Activated CD8-positive, alpha-beta T cell treated with anti-CD3 and anti-CD28 coated beads for 36 hours (primary cell): ENCODE data around the gene POU3F1. TPM values are rescaled to one million over a fixed set of nuclear protein-coding genes. Genes with fewer than 3 reads are reported as not detected.

Experiments
- ATAC-seq: fragments of 200-7000 bp; cut with Tn5 transposase; one replicate; pipeline ENCODE4 v1.10.0; 2021; ENCODE audit warnings: mild to moderate bottlenecking, moderate library complexity
- CTCF ChIA-PET: fragments of 350-600 bp; sonication (Branson Sonifier 250); formaldehyde crosslinking; loops from one replicate; lab custom pipeline; 2021; ENCODE audit warnings: antibody characterized with exemption; lab: Charles Lee
- POLR2A ChIA-PET: fragments of 350-600 bp; sonication (Branson Sonifier 250); formaldehyde crosslinking; loops from one replicate; lab custom pipeline; 2021; ENCODE audit warnings: antibody characterized with exemption; lab: Charles Lee
- DNase-seq: peaks from one replicate; pipeline ENCODE4 v3.0.0-alpha.2; 2020
- H3K27ac Mint-ChIP-seq: one replicate; pipeline ENCODE4 v1.8.0; 2021; ENCODE audit warnings: mild to moderate bottlenecking, mixed read lengths
- H3K27me3 Mint-ChIP-seq: one replicate; pipeline ENCODE4 v1.8.0; 2021; ENCODE audit warnings: mixed read lengths
- H3K36me3 Mint-ChIP-seq: one replicate; pipeline ENCODE4 v1.8.0; 2021; ENCODE audit warnings: low read depth, mixed read lengths
- H3K4me1 Mint-ChIP-seq: one replicate; pipeline ENCODE4 v1.8.0; 2021; ENCODE audit warnings: low read depth, mixed read lengths
- H3K4me3 Mint-ChIP-seq: one replicate; pipeline ENCODE4 v1.8.0; 2021; ENCODE audit warnings: mild to moderate bottlenecking, moderate library complexity, mixed read lengths
- H3K9me3 Mint-ChIP-seq: one replicate; pipeline ENCODE4 v1.8.0; 2021; ENCODE audit warnings: mixed read lengths
- CTCF ChIP-seq: fragments of 200-600 bp; IDR thresholded peaks from one replicate; pipeline ENCODE4 v1.8.0; 2022; ENCODE audit warnings: antibody characterized with exemption, mild to moderate bottlenecking
- intact Hi-C: fragments of 100-400 bp; cut with micrococcal nuclease; formaldehyde crosslinking; loops from one replicate; pipeline ENCODE4 v1.10.0; 2022
- total RNA-seq, 2 experiments: library from RNA; stranded (reverse); gene quantifications; one replicate each; pipeline ENCODE4 v1.2.3, GENCODE V29; 2021

The POU3F1 gene
- total RNA-seq, 2 experiments from 2014 or later = 0.16 TPM; not detected in 1

GRCh38 chr1:37998913-37999429, 47.6 kb downstream of the POU3F1 start:
- ChIA-PET POLR2A (interaction anchor here (0.6 to 14.5 kb wide), 2 partner anchors 12 to 25 kb away, joined by 3 to 114 read pairs; partner anchors contain the start of gene UTP11), CTCF (interaction anchor here (1.3 to 3.5 kb wide), 3 partner anchors 8 to 20 kb away, joined by 3 to 29 read pairs (median 3); partner anchors contain the start of gene SF3A3)
- ATAC-seq (no peak), DNase-seq (peak; percentile 52)
- H3K27ac Mint-ChIP-seq = peak overlapping the region; percentile 92
- peak overlapping the region; percentile 60 for H3K4me3 Mint-ChIP-seq
- peaks cover 63% of the 10 kb centered on the region for H3K4me1 Mint-ChIP-seq
- TF ChIP-seq CTCF = no peak
- H3K27me3 Mint-ChIP-seq = no peaks in the 10 kb centered on the region
- intact Hi-C loops = no loop called here
- peaks cover 43% of the 10 kb centered on the region for H3K36me3 Mint-ChIP-seq
- H3K9me3 Mint-ChIP-seq = no peaks in the 10 kb centered on the region

- Mint-ChIP-seq H3K9me3 (no peaks in the 10 kb centered on the region), H3K4me1 (peaks cover 57% of the 10 kb centered on the region), H3K4me3 (no peak overlapping the region), H3K36me3 (peaks cover 36% of the 10 kb centered on the region), H3K27me3 (no peaks in the 10 kb centered on the region), H3K27ac (peak overlapping the region; percentile 16)
- intact Hi-C loops = no loop called here
- no peak for TF ChIP-seq CTCF
- ATAC-seq (no peak), DNase-seq (no peak)
- ChIA-PET CTCF (interaction anchor here (1.3 kb wide), 1 partner anchor 11 kb away, joined by 3 read pairs; no protein-coding TSS in a partner anchor), POLR2A (interaction anchor here (14.5 kb wide), 1 partner anchor 13 kb away, joined by 114 read pairs; the partner anchor contains the start of gene UTP11)
Observed at GRCh38 chr1:37998089-37998808, 48.3 kb downstream of the POU3F1 start.

- TF ChIP-seq CTCF = no peak
- no peak for ATAC-seq
- Mint-ChIP-seq H3K36me3 (peaks cover 35% of the 10 kb centered on the region), H3K27me3 (no peaks in the 10 kb centered on the region), H3K9me3 (no peaks in the 10 kb centered on the region), H3K4me1 (peaks cover 56% of the 10 kb centered on the region), H3K4me3 (no peak overlapping the region), H3K27ac (no peak overlapping the region)
- intact Hi-C loops = no loop called here
- no peak for DNase-seq
- ChIA-PET CTCF (interaction anchor here (1.0 to 1.3 kb wide), 3 partner anchors 11 to 22 kb away, joined by 3 to 5 read pairs (median 3); no protein-coding TSS in a partner anchor), POLR2A (interaction anchor here (14.5 kb wide), 1 partner anchor 14 kb away, joined by 114 read pairs; the partner anchor contains the start of gene UTP11)
Observed at GRCh38 chr1:37997256-37998088, 49.1 kb downstream of the POU3F1 start.

GRCh38 chr1:37995751-37996345, 50.7 kb downstream of the POU3F1 start:
- TF ChIP-seq CTCF = no peak
- H3K27ac Mint-ChIP-seq = peak overlapping the region; percentile 74
- ChIA-PET CTCF (interaction anchor here (1.5 to 8.2 kb wide), 3 partner anchors 16 to 72 kb away, joined by 3 to 99 read pairs (median 4); partner anchors contain the start of gene UTP11), POLR2A (interaction anchor here (0.7 to 14.5 kb wide), 3 partner anchors 9 to 32 kb away, joined by 3 to 114 read pairs (median 3); partner anchors contain the start of gene UTP11)
- H3K9me3 Mint-ChIP-seq = no peaks in the 10 kb centered on the region
- peak overlapping the region; percentile 50 for H3K4me3 Mint-ChIP-seq
- H3K27me3 Mint-ChIP-seq = no peaks in the 10 kb centered on the region
- intact Hi-C loops = no loop called here
- peaks cover 46% of the 10 kb centered on the region for H3K4me1 Mint-ChIP-seq
- DNase-seq = peak; percentile 81
- ATAC-seq = peak; percentile 78
- H3K36me3 Mint-ChIP-seq = peaks cover 35% of the 10 kb centered on the region
